Testis (tissue), 2 donors: ENCODE data around the gene TBL1XR1.

Source experiments
- CTCF ChIP-seq, 3 experiments: fragments of 450-650 bp in 2 of 3; fragments of 200-600 bp in 1 of 3; sonication (generic) in 1 of 3; IDR thresholded peaks; one replicate each; pipeline ENCODE4 v1.5.1; 2016 to 2019; ENCODE audit warnings: antibody characterized with exemption in 3 of 3, mild to moderate bottlenecking in 2 of 3, moderate library complexity in 1 of 3
- POLR2A ChIP-seq: fragments of 450-650 bp; IDR thresholded peaks from one replicate; pipeline ENCODE4 v1.6.1; 2017; ENCODE audit warnings: antibody characterized with exemption, mild to moderate bottlenecking, moderate library complexity

GRCh38 chr3:176974279-176974678 lies 223.0 kb downstream of the TBL1XR1 start:
- TF ChIP-seq CTCF (IDR thresholded peaks at IDR 0.05) = no peak
- TF ChIP-seq POLR2A = no peak
